Middle frontal gyrus (tissue), 1 donor: ENCODE results near the gene TMEM95.
"Not testable (repeated sequence)": the region's sequence is repeated elsewhere in the genome, so short reads cannot be mapped to it uniquely, and the experiment has no call there.

Source experiments
- DNase-seq: peaks from one replicate; pipeline ENCODE4 v3.0.0-alpha.2; 2015; ENCODE audit warnings: low spot score; ENCODE audit errors: extremely low spot score

The TMEM95 gene

DNA sequence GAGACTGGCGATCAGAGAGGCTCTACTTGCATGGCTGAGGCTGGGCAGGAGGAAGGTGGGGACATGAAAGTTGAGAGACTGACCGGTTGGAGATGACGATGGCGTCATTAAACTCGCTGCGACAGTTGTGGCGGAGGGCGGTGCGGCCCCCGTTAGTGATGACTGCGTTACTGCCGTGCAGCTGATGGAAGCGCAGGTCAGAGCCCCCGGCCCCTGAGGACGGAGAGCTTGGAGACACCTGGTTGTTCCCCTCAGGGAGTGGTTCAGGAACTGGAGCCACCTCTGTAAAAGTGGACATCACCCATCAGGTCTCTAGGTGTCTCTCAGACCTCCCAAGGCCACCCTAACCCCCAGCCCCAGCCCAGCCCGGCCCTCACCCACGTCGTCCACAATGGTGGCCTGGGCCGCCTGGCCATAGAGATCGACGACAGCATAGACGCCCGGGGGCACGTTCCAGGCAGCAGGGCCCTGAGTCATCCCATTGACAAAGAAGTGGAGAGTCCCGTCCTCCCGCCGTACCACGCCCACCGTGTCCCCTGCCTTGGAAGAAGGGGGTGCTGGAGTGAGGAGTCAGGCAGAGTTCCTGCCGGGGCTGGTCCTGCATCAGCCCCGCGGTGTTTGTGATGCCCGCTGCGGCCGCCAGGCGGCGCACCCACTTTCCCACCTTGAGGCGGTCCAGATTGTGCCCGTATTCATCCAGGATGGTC, 31.1 kb upstream of the TMEM95 start:
- no peak for DNase-seq

DNA sequence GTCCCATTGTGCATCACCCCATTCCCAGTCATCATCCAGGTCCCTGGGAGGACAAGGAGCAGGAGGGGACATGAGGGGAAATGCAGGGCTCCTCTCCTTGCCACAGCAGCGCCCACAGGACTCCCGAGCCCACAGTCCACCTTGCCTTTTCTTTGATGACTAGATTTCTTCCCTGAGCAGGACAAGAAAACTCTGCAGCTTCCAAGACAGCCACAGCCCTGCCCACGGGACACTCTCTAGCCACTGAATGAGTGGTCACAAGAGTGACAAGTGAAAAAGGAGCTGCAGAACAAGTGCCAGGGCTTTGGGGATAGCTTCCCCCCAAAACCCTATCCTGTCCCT, 30.5 kb upstream of the TMEM95 start:
- DNase-seq = no peak

DNA sequence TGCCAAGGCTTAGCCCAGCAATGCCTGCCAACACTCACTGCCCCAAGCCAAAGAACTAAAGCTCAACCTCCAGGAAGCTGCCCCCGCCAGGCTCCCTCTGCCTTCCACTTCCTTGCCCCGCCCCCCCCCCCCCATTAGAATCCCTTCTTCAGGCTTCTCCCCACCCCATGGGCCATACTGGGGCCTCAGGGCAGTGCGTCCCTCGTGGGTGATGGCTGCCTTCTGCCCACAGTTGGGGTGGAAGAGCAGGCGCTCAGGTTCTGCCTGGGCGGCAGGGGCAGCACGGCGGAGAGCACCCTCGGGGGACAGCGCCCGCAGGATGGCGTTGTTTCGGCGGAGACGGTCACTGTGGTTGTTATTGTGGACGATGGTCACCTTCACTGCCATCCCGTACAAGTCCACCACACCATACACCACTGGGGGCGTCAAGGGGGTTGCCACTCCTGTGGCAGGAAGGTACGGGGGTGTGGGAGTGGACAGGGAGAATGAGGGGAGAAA, 29.9 kb upstream of the TMEM95 start:
- no peak for DNase-seq

DNA sequence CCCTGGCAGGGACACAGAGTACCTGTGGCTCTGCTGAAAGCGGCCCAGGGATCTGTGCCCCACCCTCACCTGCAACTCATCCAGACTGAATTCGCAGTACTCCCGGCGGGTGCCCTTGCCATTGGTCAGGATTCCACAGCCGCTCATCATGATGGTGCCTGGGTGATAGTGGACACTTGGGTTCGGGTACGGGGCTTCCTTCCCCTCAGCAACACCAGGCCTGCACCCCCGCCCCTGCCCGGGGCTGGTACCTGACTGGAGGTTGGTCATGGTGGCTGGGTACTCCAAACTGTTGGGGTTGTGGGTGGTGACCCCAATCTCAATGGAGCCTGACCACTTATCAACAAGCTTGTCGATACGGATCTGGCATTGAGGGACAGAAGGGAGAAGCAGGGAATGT, 28.8 kb upstream of the TMEM95 start:
- no peak for DNase-seq

DNA sequence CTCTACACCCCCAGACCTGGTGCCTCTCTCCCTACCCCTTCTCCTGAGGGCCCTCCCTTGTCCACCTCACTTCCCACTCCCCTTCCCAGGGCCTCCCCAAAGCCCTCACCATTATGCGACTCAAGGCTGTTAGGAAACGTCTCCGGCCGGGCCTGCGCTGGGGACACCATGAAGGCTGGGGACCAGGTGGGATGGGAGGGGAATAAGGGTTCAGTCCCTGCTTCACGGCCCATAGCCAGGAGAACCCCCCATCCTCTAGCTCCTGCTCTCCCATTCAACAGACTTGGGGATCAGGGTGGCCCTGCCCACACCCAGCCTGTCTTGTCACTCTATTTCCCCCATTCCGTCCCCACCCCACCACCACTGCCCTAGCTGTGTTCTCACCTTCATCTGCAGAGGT, 27.9 kb upstream of the TMEM95 start:
- no peak for DNase-seq

DNA sequence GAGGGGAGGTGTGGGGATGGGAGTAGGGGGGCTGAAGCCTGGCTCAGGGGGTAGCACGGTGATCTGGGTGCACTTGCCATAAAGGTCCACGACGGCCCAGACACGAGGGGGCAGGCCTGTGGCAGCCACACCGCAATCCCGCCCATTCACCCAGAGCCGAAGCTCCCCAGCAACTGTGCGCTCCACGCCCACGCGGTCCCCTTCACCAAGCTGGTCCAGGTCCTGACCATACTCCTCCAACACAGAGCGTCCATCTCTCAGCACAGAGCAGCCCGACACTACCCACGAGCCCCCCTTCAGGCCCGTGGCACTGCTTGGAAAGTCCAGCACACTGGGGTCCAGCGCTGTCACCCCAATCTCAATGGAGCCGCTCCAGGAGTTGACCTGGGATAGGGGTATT, 27.5 kb upstream of the TMEM95 start:
- DNase-seq = no peak

DNA sequence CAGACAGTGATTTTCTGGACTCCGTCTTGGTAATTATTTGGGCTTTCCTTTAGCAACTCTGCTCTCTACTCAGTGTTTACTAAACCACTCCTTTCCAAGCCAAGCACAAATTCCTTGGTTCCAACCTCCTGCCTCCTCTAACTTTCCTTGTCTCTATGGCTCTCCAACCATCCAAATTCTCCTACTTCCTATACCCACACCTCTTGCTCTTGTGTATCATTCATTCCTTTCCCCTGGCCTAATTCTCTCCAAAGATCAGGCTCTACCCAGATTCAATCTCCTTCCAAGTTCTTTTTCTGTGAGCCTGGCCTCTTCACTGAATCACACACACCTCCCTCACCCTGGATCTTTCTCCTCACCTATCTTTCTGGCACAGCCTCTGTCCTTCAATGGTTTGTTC, 26.9 kb upstream of the TMEM95 start:
- DNase-seq = no peak

DNA sequence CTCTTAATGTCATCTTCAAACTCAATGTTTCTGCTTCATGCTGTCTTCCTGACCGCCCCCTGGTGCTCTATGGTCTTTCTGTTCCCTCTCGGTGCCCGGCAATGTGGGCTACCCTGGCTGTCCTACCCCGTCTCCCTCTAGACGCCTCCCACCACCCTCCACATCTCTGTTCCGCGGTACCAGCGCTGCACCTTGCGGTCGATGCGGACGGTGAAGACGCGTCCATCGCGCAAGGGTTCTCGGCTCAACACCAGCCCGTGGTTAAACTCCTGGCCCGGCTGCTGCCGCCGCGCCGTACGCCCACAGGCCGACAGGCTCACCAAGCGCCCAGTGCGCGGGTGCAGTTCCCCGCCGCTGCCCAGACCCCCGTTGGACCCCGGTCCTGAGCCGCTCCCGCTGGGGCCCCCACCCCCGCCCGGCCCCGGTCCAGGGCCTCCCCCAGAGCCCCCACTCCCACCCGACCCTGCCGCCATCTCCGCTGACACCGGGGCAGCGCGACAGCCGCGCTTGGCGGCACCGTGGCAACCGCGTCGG, 26.0 kb upstream of the TMEM95 start, which contains the start of gene NEURL4:
Gene NEURL4 (minus strand): TSS at position 496 of the 534 bp plus-strand sequence. CDS start 23 bp downstream, at position 473.
- DNase-seq = no peak

DNA sequence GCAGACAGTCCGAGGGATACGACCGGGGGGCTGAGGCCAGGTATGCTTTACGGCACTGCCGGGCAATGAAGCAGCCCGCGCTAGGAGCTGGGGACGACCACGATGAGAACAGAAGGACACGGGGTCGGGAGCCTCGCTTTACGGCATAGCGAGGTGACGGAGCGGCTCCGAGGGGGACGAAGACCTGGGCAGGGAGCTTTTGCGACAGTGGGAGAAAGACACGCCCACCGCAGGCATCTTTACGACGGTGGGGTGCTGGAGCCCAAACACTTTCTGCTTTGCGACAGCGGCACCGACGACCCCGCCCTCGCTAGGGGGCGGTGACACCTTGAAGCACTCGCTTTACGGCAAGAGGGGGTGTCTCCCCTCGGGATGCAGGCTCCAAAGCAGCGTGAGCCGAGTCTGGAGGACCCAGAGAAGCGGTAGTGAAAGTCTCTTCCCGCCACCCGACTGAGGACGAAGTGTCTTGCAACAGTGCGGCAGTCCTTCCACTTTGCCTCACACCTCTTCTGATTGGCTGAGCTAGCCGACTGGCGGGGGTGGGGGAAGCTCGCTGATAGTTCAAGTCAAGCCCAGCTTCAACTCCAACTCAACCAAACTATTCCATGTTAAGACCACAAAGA, 25.5 kb upstream of the TMEM95 start:
- DNase-seq = peak; percentile 96

DNA sequence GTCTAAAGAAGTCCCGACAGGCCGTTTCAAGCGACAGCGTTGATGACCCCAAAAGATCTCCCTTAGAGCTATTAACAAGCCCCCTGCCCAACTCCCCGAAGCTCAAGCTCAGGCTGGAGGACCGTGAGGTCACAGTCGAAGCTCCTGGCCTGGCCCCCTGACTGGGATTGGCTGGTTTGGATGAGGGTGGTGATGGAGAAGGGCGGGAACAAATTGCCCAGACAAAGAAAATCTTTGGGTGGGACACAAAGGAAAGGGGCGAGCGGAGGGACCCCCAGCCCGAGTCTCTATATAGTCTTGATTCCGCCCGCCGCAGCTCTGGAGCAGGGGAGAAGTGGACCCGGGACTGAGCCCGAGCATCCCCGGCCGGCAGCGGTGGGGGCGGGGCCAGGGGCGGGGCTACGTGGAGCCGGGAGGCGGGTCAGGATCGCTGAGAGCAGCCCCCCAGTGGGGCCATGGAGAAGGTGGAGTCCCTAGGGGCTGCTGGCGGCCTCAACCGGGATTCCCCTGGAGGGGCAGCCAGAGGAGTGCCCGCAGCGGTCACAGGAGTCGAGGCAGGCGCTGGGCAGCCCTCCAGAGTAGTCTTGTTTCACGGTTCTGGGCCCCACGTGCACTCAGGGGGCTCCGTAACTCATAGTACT, 24.8 kb upstream of the TMEM95 start:
- DNase-seq = peak; percentile 44

DNA sequence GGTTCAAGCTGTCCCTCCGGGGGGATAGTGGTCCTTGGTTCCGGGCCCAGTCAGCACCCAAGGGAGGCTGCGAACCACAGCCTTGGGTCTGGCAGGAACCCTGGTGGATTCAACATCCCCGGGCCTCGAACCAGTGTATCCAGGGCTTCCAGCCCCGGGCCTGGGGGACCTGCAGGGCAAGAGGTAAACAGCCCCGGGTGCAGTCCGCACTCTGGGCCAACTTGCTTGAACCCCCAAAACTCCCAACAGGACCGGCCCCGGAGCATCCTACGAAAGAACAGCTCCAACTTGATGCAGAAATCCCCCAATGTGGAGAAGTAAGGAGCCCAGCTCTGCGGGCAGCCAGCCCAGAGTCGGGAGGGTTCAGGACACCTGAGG, 24.3 kb upstream of the TMEM95 start:
- DNase-seq = no peak

DNA sequence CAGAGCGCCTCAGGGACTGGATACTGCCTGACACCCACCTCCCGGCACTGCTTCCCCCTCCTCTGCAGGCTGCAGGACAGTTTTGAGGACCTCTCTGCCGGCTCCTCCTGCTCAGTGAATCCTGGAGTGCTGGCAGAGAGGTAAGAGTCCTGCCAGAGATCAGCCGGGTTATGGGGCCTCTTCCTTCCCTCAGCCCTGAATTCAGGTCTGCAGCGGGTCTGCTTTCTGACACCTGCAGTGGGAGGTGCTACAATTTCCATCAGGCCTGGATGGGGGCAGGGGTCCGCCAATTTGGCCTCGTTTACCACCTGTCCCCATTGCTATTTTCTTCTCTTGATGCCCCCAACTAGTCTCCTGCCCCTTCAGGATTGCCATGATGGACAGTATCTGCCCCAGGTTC, 22.8 kb upstream of the TMEM95 start:
- DNase-seq = no peak

DNA sequence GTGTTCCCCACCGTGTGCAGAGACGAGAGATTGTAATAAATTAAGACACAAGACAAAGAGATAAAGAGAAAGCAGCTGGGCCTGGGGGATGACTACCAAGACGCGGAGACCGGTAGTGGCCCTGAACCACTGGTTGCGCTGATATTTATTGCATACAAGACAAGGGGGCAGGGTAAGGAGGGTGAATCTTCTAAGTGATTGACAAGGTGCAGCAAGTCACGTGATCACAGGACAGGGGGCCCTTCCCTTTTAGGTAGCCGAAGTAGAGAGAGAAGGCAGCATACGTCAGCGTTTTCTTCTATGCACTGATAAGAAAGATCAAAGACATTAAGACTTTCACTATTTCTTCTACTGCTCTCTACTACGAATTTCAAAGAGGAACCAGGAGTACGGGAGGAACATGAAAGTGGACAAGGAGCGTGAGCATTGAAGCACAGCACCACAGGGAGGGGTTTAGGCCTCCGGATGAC, 22.3 kb upstream of the TMEM95 start:
- not testable (repeated sequence) for DNase-seq

DNA sequence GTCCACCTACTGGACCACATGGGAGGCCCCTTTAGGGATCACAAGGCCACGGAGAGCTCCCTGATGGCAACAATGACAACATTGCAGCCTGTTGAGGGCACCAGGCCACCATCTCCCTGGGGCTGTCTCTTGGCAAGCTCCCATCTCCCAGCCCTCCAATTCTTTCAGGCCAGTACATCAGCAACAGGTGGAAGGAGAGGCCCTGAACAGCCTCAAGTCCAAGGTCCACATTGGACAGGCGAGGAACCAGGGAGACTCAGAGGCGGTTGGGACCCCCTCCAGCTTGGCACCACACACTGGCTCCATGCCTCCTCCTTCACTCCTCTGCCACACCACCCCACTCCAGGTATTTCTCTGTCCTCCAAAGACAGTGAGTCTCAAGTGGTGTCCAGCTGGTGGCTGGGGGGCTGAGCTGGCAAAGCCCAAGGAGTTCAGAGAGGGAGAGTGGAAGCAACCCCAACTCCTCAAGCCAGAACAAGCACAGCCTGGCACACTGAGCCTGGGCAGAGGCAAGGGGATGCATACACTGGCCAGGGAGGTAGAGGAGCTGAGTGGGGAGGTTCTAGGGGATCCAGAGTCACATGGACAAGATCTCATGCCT, 19.9 kb upstream of the TMEM95 start:
- DNase-seq = no peak

DNA sequence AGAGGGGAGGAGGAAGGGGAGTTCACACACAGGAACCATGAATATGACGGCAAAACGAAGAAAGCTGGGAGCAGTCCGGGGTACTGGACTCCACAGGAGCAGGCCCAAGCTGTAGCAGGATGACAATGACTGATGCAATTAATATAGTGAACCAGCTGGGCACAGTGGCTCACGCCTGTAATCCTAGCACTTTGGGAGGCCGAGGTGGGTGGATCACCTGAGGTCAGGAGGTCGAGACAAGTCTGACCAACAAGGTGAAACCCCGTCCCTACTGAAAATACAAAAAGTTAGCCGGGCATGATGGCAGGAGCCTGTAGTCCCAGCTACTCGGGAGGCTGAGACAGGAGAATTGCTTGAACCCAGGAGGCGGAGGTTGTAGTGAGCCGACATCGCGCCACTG, 19.2 kb upstream of the TMEM95 start:
- DNase-seq = not testable (repeated sequence)

DNA sequence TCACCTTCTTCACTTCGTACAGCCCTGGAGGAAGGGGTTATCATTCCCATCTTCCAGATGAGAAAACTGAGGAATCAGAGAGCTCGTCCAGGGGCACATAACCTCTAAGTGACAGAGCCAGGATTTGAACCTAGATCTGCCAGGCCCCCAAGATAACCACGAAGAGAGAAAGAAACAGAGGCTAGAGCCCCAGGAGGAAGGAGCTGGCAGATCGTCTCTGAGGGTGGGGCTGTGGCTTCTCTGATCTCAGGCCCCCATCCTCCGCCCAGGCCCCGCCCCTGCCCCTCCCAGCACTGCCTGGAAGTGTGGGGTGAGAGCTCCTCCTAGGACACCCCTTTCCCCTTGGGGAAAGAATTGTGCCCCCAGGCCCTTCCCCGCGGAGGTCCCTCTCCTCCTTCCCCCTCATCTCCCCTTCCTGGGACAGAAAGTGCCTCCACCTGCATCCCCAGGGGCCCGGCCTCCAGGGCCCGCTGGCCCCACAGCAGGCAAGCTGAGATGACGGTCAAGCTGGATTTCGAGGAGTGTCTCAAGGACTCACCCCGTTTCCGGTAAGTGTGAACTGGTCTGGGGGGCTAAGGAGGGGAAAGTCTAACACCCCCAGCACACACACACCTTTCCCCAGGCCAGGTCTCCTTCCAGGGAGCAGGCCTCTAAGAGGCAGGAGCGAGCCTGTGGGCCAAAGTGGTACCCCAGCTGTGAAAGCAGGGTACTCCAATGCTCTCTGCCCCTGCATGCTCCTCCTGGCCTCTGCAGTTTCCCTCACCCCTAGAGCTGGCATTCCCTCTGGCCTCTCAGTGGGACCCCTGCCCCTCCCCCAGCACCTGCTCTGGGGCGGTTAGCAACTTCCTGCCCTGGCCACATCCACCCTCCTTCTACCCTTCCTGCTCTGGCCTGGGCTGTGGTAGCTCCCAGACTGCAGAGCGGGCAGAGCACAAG, 18.4 kb upstream of the TMEM95 start, which contains the start of gene ACAP1:
Gene ACAP1 (plus strand): TSS at position 290 of the 936 bp plus-strand sequence. CDS start 206 bp downstream, at position 496.
- DNase-seq = no peak

DNA sequence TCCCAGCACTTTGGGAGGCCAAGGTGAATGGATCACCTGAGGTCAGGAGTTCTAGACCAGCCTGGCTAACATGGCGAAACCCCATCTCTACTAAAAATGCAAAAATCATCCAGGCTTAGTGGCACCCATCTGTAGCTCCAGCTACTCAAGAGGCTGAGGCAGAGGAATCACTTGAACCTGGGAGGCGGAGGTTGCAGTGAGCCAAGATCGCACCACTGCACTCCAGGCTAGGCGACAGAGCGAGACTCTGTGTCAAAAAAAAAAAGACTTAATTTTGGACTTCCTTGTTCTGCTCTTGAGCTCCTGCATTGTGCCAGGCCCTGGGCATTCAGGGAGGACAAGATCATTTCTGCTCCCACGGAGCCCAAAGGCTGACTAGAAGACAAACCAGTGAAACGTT, 17.4 kb upstream of the TMEM95 start:
- DNase-seq = not testable (repeated sequence)

DNA sequence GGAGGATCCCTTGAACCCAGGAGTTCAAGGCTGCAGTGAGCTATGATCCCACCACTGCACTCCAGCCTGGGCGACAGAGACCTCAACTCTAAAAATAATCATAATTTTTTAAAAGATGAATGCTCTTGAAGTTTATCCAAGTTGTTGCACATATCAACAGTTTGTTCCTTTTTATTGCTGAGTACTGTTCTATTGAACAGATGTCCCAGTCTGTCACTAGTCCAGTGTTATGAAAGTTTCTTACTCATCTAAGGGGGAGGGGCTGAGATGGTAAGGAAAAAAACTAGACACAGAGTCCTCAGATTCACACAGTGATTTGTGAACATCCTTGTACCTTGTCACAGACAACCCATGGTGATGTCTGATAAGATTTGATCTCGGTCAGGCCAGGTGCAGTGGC, 14.8 kb upstream of the TMEM95 start:
- DNase-seq = no peak

DNA sequence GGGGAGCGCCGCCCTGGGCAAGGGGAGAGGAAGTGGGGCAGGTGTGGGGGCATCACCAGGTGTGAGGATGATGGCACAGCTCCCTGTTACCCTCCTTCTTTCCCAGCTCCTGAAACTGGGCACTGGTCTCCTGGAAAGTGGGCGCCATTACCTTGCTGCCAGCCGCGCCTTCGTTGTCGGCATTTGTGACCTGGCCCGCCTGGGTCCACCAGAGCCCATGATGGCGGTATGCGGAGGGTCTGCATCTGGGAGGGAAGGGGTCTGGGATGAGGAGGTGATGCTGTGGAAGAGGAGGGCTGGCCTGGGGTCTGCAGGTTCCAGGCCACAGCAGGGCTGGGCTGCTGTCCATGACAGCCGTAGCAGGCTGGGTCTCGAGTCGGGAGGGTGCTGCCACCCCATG, 13.1 kb upstream of the TMEM95 start:
- DNase-seq = no peak

DNA sequence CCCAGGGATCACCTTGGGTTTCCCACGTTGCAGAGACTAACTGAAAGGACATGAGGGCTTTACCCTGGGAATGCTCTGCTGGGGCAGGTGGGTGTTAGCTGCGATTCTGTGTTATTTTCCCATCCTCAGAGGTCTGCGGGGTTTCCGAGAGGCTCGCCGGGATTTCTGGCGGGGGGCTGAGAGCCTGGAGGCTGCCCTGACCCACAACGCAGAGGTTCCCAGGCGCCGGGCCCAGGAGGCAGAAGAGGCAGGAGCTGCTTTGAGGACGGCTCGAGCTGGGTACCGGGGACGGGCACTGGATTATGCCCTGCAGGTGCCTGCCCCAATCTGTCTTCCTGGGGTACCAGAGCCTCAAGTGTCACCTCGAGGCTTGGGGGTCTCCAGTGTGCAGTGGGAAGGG, 11.7 kb upstream of the TMEM95 start:
- DNase-seq = no peak
